Stimulated activated CD8-positive, alpha-beta memory T cell treated with anti-CD3 and anti-CD28 coated beads, Interleukin-7, amount 100 ng/mL, for 24 hours (primary cell): ENCODE data around the gene LMF1.

Source experiments
- DNase-seq: peaks from one replicate; pipeline ENCODE4 v3.0.0-alpha.2; 2020; ENCODE audit warnings: low read depth

The LMF1 gene

GRCh38 chr16:879461-879861, 91.3 kb downstream of the LMF1 start:
- no peak for DNase-seq

GRCh38 chr16:878886-879285, 91.9 kb downstream of the LMF1 start:
- DNase-seq: no peak

GRCh38 chr16:878072-878784, 92.6 kb downstream of the LMF1 start:
- no peak for DNase-seq

- DNase-seq: no peak
Observed at GRCh38 chr16:877242-878071, 93.3 kb downstream of the LMF1 start.

GRCh38 chr16:876523-877241, 94.1 kb downstream of the LMF1 start:
- DNase-seq: no peak

GRCh38 chr16:876041-876335, 94.8 kb downstream of the LMF1 start:
- DNase-seq: no peak

- DNase-seq: no peak
Observed at GRCh38 chr16:875182-876040, 95.4 kb downstream of the LMF1 start.

- DNase-seq: no peak
Observed at GRCh38 chr16:874366-875181, 96.2 kb downstream of the LMF1 start.

- no peak for DNase-seq
Observed at GRCh38 chr16:873889-874288, 96.9 kb downstream of the LMF1 start.

- DNase-seq: no peak
Observed at GRCh38 chr16:873243-873661, 97.5 kb downstream of the LMF1 start.

GRCh38 chr16:872436-873242, 98.1 kb downstream of the LMF1 start:
- DNase-seq: no peak

- no peak for DNase-seq
Observed at GRCh38 chr16:871562-872345, 99.0 kb downstream of the LMF1 start.

- DNase-seq: no peak
Observed at GRCh38 chr16:870856-871561, 99.8 kb downstream of the LMF1 start.

GRCh38 chr16:869823-870641, 100.8 kb downstream of the LMF1 start:
- no peak for DNase-seq

GRCh38 chr16:868846-869822, 101.7 kb downstream of the LMF1 start:
- DNase-seq: no peak

GRCh38 chr16:868386-868755, 102.4 kb downstream of the LMF1 start:
- no peak for DNase-seq
